HG03066 (cell line): ENCODE measurements around the gene TUBA8.
"Not testable (repeated sequence)": the region's sequence is repeated elsewhere in the genome, so short reads cannot be mapped to it uniquely, and the experiment has no call there.

Source experiments
- ATAC-seq: cut with Tn5 transposase; IDR thresholded peaks from one replicate; pipeline ENCODE4 v1.9.1; 2021; ENCODE audit warnings: low read depth; ENCODE audit not compliant: unreplicated experiment

The TUBA8 gene

DNA sequence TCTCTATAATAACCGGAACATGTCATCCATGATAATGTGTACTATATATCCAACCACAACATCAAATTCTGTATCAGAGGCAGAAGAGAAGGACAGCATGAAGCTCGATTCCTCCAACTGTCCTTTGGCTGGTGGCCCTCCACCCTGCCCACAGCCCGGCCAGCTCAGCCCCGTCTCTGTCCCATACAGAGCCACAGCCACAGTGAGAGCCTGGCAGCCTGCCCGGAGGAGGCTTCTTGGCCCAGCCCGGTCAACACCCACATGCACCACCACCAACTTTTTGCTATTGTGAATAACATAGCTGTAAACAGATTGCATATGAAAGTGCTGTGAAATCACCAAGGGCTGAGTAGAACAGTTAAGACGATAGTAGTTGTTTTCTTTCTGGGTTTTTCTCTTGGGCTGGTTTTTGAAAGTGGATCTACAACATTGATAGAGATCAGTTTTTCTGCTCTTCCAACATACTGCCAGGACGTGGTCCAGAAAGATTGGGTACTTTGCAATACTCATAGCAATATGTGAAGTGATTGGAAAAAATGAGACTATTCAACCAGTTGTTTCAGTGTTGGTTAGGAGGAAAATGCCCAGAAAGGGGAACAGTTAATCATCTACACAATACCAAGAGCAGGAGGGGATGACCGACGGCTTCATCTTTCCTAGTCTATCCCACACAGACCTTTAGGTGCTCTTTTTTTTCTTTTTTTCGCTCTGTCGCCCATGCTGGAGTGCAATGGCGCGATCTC is 6.9 kb upstream of the TUBA8 start:
- ATAC-seq, result no peak

DNA sequence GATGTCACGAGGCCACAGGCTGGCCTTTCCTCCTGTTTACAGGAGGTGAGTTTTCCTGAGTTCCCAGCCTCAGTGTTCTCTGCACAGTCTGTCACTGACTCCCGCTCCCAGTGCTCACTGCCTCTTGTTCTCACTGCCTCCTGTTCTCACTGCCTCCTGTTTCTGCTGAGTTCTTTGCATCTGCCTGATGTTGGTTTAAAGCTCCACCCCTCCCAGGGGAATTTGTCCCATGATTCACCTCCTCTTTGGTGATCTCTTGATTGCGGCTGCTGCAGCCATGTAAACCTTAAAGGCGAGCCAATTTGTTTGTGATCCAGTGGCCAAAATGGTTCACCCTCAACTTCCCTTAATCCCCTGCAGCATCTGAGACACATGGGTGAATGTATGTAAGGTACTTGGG is 6.0 kb upstream of the TUBA8 start:
- no peak for ATAC-seq

- not testable (repeated sequence) for ATAC-seq
Observed at GRCh38 chr22:18105981-18106380, 4.6 kb upstream of the TUBA8 start.

- not testable (repeated sequence) for ATAC-seq
Observed at GRCh38 chr22:18106550-18107341, 3.9 kb upstream of the TUBA8 start.

DNA sequence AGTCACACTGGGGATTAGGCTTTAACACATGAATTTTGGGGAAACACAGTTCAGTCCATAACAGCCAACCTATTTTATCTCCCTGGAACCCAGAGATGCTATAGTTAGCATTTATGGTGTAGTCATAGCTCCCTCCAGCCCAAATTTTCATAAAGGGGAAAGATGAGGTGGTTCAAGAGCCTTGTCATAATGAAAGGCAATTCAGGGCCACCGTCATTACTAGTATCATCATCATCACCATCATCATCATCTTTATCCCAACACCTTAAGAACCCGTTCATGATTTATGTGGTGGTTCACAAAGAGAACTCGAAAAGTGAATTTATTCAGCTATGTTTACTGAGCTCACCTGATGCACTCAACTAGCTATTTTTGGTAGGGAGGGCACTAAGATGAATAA is 2.4 kb upstream of the TUBA8 start:
- ATAC-seq, result no peak

- no peak for ATAC-seq
Observed at GRCh38 chr22:18109410-18110193, 1.0 kb upstream of the TUBA8 start.

DNA sequence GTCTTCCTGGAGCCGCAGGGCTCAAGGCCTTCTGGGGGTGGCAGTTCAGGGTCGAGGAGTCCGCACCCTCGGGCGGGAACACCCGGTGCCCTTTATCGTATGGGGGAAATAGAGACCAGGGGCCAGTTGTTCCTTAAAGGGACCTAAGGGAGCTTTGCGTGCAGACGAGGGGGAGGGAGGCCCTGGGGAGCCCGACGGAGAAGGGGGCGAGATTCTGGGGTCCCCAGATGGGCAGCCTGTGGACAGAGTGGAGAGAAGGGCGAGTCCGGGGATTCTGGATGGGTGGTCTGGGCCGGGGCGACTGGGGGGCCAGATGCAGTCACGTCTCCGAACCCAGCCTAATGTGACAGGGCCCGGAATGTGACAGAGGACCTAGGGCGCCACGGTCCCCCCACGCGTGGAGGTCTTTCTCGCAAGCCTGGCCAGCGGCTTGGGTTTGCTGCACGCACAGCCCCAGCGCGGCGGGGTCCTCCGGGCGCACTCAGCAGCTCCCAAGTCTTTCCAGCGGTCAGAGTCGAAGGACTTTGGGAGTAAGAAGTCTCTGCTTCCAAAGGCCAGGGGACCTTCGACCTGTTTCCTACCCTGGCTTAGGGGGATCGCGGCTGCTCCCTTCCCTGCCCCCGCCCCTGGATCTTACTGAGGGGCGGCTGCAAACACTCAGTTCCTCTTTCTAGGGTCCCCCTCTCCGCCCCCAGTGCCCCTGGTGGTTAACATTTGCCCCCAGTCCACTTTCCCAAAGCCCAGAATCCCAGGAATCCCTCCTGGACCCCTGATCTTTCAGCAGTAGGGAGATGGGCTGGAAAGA is 547 bp downstream of the TUBA8 start:
- ATAC-seq, result no peak

DNA sequence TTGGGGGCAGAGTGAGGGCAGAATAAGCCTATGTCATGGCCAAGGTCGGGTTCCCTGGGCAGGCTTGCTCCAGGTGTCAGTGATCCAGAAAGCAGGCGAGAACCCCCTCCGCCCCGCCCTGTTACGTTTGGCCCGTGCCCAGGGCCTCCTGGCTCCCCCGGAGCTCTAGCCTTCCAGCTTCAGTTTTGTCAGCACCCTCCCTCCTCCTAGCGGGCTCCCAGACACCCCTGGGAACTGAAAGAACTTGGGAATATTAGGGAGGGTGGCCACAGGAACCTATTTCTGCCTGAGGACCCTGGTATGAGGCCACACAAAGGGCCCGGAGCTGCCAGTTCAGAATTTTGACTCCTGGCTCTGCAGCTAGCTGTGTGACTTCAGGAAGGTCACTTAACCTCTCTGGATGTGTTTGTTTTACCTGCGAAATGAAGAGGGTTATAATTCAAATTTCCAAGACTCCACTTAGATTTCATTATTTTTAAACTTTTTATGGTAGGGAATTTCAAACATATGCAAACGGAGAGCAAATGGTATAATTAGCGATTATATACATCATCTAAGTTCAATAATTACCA is 1.2 kb downstream of the TUBA8 start:
- no peak for ATAC-seq

DNA sequence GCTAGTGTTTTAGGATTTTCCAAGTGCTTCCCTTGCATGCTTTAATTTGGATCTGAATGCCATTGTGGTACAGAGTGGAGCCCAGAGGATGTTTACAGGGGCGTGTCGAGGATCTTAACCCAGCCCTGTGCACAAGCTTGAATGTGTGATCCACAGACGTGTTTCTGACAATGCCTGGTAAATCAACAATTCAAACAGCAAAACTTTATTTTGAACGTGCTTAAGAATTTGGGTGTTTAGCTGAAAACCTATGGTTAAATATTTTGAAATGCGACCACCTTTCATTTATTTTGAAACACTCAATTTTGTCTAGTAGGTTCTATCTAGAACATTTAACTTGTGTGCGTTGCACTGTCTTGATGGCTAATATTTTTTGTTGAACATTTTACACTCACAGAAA is 1.8 kb downstream of the TUBA8 start:
- ATAC-seq, result no peak

DNA sequence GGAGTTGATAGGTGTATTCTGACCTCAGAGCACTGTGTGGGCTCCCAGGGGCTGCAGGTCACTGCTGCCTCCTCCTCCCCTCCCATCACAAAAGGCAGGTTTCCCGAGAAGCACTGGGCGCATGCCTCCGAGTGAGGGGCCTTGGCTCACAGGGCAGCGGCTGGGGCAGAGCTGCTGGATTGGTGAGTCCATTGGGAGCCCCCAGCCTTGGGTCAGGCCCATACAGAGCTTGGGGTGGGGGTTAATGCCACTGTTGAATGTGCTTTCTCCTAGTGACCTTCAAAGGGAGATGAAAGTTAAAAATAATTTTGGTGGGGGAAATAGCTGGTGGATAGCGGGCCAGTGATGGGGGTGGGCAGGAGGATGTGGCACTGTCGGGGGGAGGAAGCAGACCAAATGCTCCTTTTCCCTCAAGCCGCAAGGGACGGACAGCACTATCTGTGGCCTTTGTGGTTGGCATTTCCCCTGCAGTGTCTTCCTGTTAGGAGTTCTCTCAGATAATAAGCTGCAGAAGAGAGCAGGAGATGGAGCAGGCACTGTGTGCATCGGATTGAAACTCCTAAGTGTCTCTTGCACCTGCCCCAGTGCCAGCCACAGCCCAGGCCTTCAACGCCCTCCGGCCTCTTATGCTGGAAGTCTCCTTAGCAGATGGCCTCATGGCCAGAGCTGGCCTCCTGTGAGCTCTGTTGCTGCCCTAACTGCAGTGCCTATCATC is 3.2 kb downstream of the TUBA8 start:
- no peak for ATAC-seq

DNA sequence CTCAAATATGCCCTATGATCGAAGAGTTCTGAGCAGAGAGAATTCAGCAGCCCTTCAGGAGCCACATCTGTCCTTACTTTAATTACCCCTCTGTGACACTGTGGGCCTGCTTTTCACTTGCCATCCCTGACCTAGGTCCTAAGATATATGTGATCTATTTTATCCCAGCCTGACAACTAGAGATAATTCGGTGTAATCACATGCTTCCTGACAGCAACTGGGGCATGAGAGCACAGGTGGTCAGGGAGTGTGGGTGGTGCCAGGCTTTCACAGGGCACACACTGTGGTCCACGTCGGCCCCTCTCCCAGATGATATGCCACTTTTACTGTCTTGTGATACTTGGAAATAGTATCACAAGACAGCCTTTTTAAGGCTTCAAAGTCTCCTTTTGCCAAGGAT is 3.9 kb downstream of the TUBA8 start:
- ATAC-seq, result no peak

DNA sequence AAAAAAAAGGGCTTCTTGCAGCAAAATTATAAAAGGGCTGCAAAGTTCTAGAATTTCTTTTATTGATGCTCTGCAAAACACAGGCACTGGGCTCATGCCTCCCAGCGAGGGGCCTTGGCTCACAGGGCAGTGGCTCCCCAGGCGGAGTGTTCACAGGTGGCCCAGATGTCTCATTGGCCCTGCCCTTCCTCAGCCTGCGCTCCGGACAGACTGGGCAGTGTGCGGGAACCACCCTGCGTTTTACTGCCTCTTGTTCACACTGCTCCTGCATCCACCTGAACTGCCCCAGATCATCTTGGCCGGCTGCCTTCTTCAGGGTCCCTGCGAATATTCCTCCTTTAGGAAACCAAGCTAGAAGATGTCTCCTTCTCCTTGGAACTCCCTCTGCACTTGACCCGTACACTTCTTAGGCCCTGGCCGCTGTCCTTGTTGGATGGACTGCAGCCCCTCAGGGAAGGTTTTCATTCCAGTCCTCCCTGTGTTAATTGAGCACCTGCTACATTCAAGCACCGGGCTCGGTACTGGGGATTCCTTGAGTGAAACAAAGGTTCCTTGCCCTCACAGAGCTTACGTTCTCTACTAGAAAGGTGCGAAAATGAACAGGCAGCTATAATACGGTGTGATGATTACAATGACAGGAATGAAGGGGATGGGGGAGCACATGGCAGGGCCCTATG is 4.5 kb downstream of the TUBA8 start:
- ATAC-seq, result no peak

GRCh38 chr22:18115906-18116371 is 5.3 kb downstream of the TUBA8 start:
- ATAC-seq, result no peak

- ATAC-seq, result no peak
Observed at GRCh38 chr22:18116634-18117033, 6.0 kb downstream of the TUBA8 start.

DNA sequence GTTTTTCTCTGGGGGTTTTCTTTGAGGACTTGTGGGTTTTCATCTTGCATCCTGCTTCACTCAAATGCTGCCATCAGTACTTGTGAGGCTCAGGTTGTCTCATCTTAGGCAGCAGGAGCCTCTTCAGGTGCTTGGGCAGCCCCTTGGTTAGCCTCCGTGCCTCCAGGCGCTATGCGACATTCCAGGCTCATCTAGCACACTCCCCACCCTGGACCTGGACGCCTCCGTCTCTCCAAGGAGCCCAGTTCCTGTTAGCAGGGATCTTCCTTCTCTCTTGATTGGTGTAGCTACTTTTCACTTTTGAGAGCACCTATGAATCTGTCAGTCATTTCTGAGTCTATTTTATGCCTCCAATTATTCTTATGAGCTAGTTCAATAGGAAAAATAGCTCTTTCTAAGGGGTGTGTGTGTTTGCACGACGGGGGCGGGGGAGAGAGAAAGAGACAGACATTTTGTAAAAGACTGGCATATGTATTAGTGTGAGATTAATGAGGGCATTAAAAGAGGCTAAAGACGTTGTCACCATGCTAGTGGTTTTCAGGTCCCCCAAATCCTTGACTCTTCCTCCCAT is 7.8 kb downstream of the TUBA8 start:
- ATAC-seq, result no peak

- ATAC-seq, result no peak
Observed at GRCh38 chr22:18119409-18120110, 9.0 kb downstream of the TUBA8 start.

DNA sequence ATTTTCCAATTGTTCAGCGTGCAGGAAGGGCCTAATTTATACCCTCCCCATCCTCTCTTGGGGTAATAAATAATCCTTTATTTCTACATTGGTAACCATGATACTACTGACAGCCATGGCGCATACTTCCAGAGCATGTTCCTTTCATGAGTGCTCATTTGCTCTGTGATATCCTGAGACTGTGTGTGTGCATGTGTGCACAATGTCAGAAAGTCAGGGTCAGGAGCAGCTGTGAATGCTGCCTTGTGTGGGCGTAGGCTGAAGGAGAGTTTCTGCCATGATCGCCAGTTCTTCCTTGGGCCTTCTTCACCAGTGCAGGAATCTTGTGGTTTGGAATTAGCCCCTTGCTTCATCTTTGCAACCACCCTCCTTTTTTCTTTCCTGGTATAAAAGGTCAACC is 10.2 kb downstream of the TUBA8 start:
- no peak for ATAC-seq

- ATAC-seq, result no peak
Observed at GRCh38 chr22:18121506-18121905, 10.9 kb downstream of the TUBA8 start.
